ENCODE results near the gene LMF2.

- TF ChIP-seq CTCF (IDR thresholded peaks at IDR 0.05; ENCODE audit: low read depth, low read length, poor library complexity, severe bottlenecking) (no peak), EZH2phosphoT487 (IDR thresholded peaks at IDR 0.05; ENCODE audit: borderline replicate concordance, low read length) (no peak)
Measured at GRCh38 chr22:50530580-50530876, 23.0 kb upstream of the LMF2 start.
